ENCODE results near the gene KCNT1. TPM values are rescaled to one million over a fixed set of nuclear protein-coding genes. Genes with fewer than 3 reads are reported as not detected.

KCNT1 gene
- total RNA-seq, 4 donors from 2014 or later, result 0.06 to 0.17 TPM; not detected in 2

- no peak for TF ChIP-seq CTCF (IDR thresholded peaks at IDR 0.05)
- no peak for TF ChIP-seq POLR2AphosphoS5 (IDR thresholded peaks at IDR 0.05)
- TF ChIP-seq EP300 (IDR thresholded peaks at IDR 0.05), result no peak
- Histone ChIP-seq H3K27me3 (peaks cover 5 to 71% (median 16%) of the 10 kb centered on the region in 4 donors), H3K4me3 (no peak overlapping the region), H3K4me1 (peaks cover 11 to 19% (median 16%) of the 10 kb centered on the region in 4 donors), H3K9me3 (no peaks in the 10 kb centered on the region), H3K36me3 (no peaks in the 10 kb centered on the region), H3K27ac (replicated peaks in 1 of 4) (no peak overlapping the region)
- DNase-seq (ENCODE audit: extremely low spot score), result no peak
- intact Hi-C loops (cut with DNase I), result no loop called here
- 73% methylated on average over 17 of the region's 21 CpGs for WGBS
Measured at GRCh38 chr9:135698236-135698635, 3.7 kb upstream of the KCNT1 start.

DNA sequence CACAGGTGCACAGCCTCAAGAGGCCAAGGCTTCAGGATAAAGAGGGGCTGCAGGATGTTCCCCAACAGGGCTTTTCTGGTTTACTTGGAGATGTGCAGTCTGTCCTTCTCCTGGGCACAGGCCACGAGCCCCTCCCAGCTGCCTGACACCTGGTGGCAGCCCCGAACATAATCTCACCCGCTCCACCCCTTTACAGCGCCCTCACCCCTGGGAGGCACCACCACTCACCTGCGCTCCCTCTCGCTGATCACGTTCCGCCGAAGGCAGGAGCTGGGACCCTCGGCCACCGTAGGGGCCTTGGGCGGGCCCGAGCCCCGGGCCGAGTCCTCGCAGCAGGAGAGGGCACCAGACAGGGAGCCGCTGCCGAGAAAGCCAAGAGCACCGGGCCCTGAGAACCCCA is 3.2 kb upstream of the KCNT1 start:
- H3K9me3 ChIP-seq, result no peaks in the 10 kb centered on the region
- H3K36me3 ChIP-seq, result no peaks in the 10 kb centered on the region
- no peak for TF ChIP-seq CTCF (IDR thresholded peaks at IDR 0.05)
- TF ChIP-seq POLR2A (IDR thresholded peaks at IDR 0.05; ENCODE audit: low read depth), result no peak
- no peak for TF ChIP-seq POLR2AphosphoS5 (IDR thresholded peaks at IDR 0.05)
- TF ChIP-seq EP300 (IDR thresholded peaks at IDR 0.05), result no peak
- no peak overlapping the region for H3K4me3 ChIP-seq
- WGBS, result 82% methylated on average over 5 of the region's 19 CpGs
- no peak overlapping the region for H3K27ac ChIP-seq (replicated peaks in 1 of 4)
- intact Hi-C loops (cut with DNase I), result no loop called here
- H3K27me3 ChIP-seq, result peaks cover 5 to 71% (median 21%) of the 10 kb centered on the region in 4 donors
- peaks cover 11 to 19% (median 16%) of the 10 kb centered on the region in 4 donors for H3K4me1 ChIP-seq
- no peak for DNase-seq (ENCODE audit: extremely low spot score)

DNA sequence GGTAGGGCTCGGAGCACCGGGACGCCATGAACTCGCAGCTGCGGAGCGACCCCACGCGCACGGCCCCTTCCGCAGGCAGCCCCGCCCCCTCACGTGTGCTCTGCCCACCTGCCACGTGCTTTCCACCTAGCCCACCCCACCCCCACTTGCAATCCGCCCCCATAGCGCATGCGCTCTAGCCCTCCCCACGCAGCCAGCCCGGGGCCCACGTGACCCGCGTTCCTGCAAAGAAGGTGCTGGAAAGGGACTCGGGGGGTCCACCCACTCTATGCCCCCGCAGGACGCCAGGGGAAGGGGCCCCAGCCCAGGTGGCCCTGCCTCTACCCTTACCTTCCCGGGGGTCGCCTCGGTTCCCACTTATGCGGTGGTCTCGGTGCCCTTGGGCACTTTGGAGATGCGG is 2.5 kb upstream of the KCNT1 start, which contains the start of gene SOHLH1:
Gene SOHLH1, minus strand, starts transcription at position 42 of the 400 bp plus-strand sequence. Its CDS starts 14 bp downstream, at position 28.
- no peak for TF ChIP-seq POLR2AphosphoS5 (IDR thresholded peaks at IDR 0.05)
- TF ChIP-seq CTCF (IDR thresholded peaks at IDR 0.05), result no peak
- TF ChIP-seq EP300 (IDR thresholded peaks at IDR 0.05), result no peak
- TF ChIP-seq POLR2A (IDR thresholded peaks at IDR 0.05; ENCODE audit: low read depth), result no peak
- 89% methylated on average over 25 of the region's 30 CpGs for WGBS
- intact Hi-C loops (cut with DNase I), result no loop called here
- no peaks in the 10 kb centered on the region for H3K36me3 ChIP-seq
- no peak within 1 kb of the TSS for H3K27ac ChIP-seq (replicated peaks in 1 of 4)
- H3K4me3 ChIP-seq, result no peak within 1 kb of the TSS
- peaks cover 11 to 19% (median 16%) of the 10 kb centered on the region in 4 donors for H3K4me1 ChIP-seq
- peaks cover 5 to 71% (median 22%) of the 10 kb centered on the region in 4 donors for H3K27me3 ChIP-seq
- no peaks in the 10 kb centered on the region for H3K9me3 ChIP-seq
- DNase-seq (ENCODE audit: extremely low spot score), result no peak

DNA sequence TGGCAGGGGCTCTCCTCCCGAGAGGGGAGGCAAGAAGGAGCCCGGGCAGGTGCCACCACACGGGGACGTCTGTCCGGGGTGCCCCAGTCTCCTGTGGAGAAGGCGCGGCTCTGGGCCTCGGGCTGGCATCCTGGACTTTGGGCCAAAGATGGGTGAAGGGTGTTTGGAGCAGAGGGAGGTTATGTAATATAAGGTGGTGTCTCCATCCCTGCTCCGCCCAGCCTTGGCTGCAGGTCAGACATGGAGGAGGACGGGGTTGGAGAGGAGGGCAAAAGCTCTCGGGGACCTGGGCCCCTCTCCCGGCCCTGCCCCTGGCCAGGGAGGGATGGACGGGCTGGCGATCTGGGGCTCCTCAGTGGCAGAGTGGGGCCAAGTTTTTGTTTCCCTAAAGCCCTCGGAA is 1.5 kb upstream of the KCNT1 start:
- TF ChIP-seq EP300 (IDR thresholded peaks at IDR 0.05) (no peak), CTCF (IDR thresholded peaks at IDR 0.05) (no peak), POLR2AphosphoS5 (IDR thresholded peaks at IDR 0.05) (no peak), POLR2A (IDR thresholded peaks at IDR 0.05; ENCODE audit: low read depth) (no peak)
- WGBS, result 75% methylated on average over 13 of the region's 15 CpGs

More for the DNA sequence above, 1.5 kb upstream of the KCNT1 start:
- H3K4me1 ChIP-seq, result peaks cover 11 to 19% (median 16%) of the 10 kb centered on the region in 4 donors
- no peaks in the 10 kb centered on the region for H3K36me3 ChIP-seq
- no peaks in the 10 kb centered on the region for H3K9me3 ChIP-seq
- H3K27me3 ChIP-seq, result peaks cover 5 to 71% (median 24%) of the 10 kb centered on the region in 4 donors
- DNase-seq (ENCODE audit: extremely low spot score), result no peak
- intact Hi-C loops (cut with DNase I), result no loop called here
- no peak overlapping the region for H3K27ac ChIP-seq (replicated peaks in 1 of 4)
- H3K4me3 ChIP-seq, result no peak overlapping the region
